ENCODE measurements around the gene SLC6A13. TPM values are rescaled to one million over a fixed set of nuclear protein-coding genes. Genes with fewer than 3 reads are reported as not detected.
A peak's percentile ranks its signal among the peaks of the same experiment; 100 is the strongest.

The SLC6A13 gene
- total RNA-seq, 3 donors from 2014 or later = 1.3 TPM; not detected in 2

GRCh38 chr12:225012-225411, 37.6 kb downstream of the SLC6A13 start:
- Histone ChIP-seq H3K36me3 (no peaks in the 10 kb centered on the region), H3K4me1 (no peaks in the 10 kb centered on the region), H3K4me3 (no peak overlapping the region), H3K27me3 (no peaks in the 10 kb centered on the region), H3K27ac (no peak overlapping the region), H3K9me3 (no peaks in the 10 kb centered on the region)
- peak in 1 of 2 donors; percentile 33 for DNase-seq (ENCODE audit: low spot score in 2 of 2)
- intact Hi-C loops (cut with DNase I; ENCODE audit: low total_unique reads) = no loop called here
- TF ChIP-seq POLR2AphosphoS5 (IDR thresholded peaks at IDR 0.05) = no peak
- no peak for TF ChIP-seq POLR2A (IDR thresholded peaks at IDR 0.05)
- TF ChIP-seq CTCF (IDR thresholded peaks at IDR 0.05) = no peak

- Histone ChIP-seq H3K4me3 (no peak overlapping the region), H3K36me3 (no peaks in the 10 kb centered on the region), H3K4me1 (no peaks in the 10 kb centered on the region), H3K27me3 (no peaks in the 10 kb centered on the region), H3K27ac (no peak overlapping the region), H3K9me3 (no peaks in the 10 kb centered on the region)
- intact Hi-C loops (cut with DNase I; ENCODE audit: low total_unique reads) = no loop called here
- no peak for TF ChIP-seq POLR2A (IDR thresholded peaks at IDR 0.05)
- no peak for TF ChIP-seq CTCF (IDR thresholded peaks at IDR 0.05)
- TF ChIP-seq POLR2AphosphoS5 (IDR thresholded peaks at IDR 0.05) = no peak
- no peak for DNase-seq (ENCODE audit: low spot score in 2 of 2)
Measured at GRCh38 chr12:224330-224729, 38.3 kb downstream of the SLC6A13 start.

- Histone ChIP-seq H3K4me1 (no peaks in the 10 kb centered on the region), H3K9me3 (no peaks in the 10 kb centered on the region), H3K27me3 (no peaks in the 10 kb centered on the region), H3K36me3 (no peaks in the 10 kb centered on the region), H3K27ac (no peak overlapping the region), H3K4me3 (no peak overlapping the region)
- peak in 1 of 2 donors; percentile 46 for DNase-seq (ENCODE audit: low spot score in 2 of 2)
- TF ChIP-seq POLR2AphosphoS5 (IDR thresholded peaks at IDR 0.05) = no peak
- no peak for TF ChIP-seq CTCF (IDR thresholded peaks at IDR 0.05)
- TF ChIP-seq POLR2A (IDR thresholded peaks at IDR 0.05) = no peak
- intact Hi-C loops (cut with DNase I; ENCODE audit: low total_unique reads) = no loop called here
Measured at GRCh38 chr12:223841-224240, 38.8 kb downstream of the SLC6A13 start.

- DNase-seq (ENCODE audit: low spot score in 2 of 2) = no peak
- no peaks in the 10 kb centered on the region for H3K27me3 ChIP-seq
- no peaks in the 10 kb centered on the region for H3K4me1 ChIP-seq
- H3K9me3 ChIP-seq = no peaks in the 10 kb centered on the region
- intact Hi-C loops (cut with DNase I; ENCODE audit: low total_unique reads) = no loop called here
- TF ChIP-seq POLR2A (IDR thresholded peaks at IDR 0.05) (no peak), POLR2AphosphoS5 (IDR thresholded peaks at IDR 0.05) (no peak), CTCF (IDR thresholded peaks at IDR 0.05) (no peak)
- H3K27ac ChIP-seq = no peak overlapping the region
- H3K36me3 ChIP-seq = no peaks in the 10 kb centered on the region
- H3K4me3 ChIP-seq = no peak overlapping the region
Measured at GRCh38 chr12:221736-222135, 40.9 kb downstream of the SLC6A13 start.

GRCh38 chr12:220946-221550, 41.6 kb downstream of the SLC6A13 start:
- no peaks in the 10 kb centered on the region for H3K9me3 ChIP-seq
- intact Hi-C loops (cut with DNase I; ENCODE audit: low total_unique reads) = no loop called here
- no peak overlapping the region for H3K4me3 ChIP-seq
- no peaks in the 10 kb centered on the region for H3K4me1 ChIP-seq
- TF ChIP-seq CTCF (IDR thresholded peaks at IDR 0.05) = no peak
- no peak for TF ChIP-seq POLR2A (IDR thresholded peaks at IDR 0.05)
- no peak for TF ChIP-seq POLR2AphosphoS5 (IDR thresholded peaks at IDR 0.05)
- no peak for DNase-seq (ENCODE audit: low spot score in 2 of 2)
- no peak overlapping the region for H3K27ac ChIP-seq
- H3K36me3 ChIP-seq = no peaks in the 10 kb centered on the region
- H3K27me3 ChIP-seq = no peaks in the 10 kb centered on the region
